Nephron (organoid): ENCODE data around the gene RASD2.
A peak's percentile ranks its signal among the peaks of the same experiment; 100 is the strongest.

Experiments used
- H3K27ac Mint-ChIP-seq, 3 experiments: 2 replicates each; pipeline ENCODE4 v1.8.0; 2020; ENCODE audit warnings: mixed read lengths in 3 of 3, mild to moderate bottlenecking in 2 of 3, moderate library complexity in 1 of 3
- H3K27me3 Mint-ChIP-seq: 2 replicates; pipeline ENCODE4 v1.8.0; 2021; ENCODE audit warnings: low read depth, mild to moderate bottlenecking, moderate library complexity, mixed read lengths
- H3K36me3 Mint-ChIP-seq: 2 replicates; pipeline ENCODE4 v1.8.0; 2020; ENCODE audit warnings: low read depth, mixed read lengths
- H3K4me1 Mint-ChIP-seq: 2 replicates; pipeline ENCODE4 v1.8.0; 2020; ENCODE audit warnings: mixed read lengths
- H3K4me3 Mint-ChIP-seq, 3 experiments: 2 replicates each; pipeline ENCODE4 v1.8.0; 2020; ENCODE audit warnings: mild to moderate bottlenecking in 3 of 3, mixed read lengths in 3 of 3, moderate library complexity in 2 of 3
- H3K9me3 Mint-ChIP-seq: 2 replicates; pipeline ENCODE4 v1.8.0; 2020; ENCODE audit warnings: mixed read lengths
- TF ChIP-seq, protein P1 (sequence below), 3 experiments: fragments of 200-600 bp; sonication (generic); IDR thresholded peaks; one replicate each; pipeline ENCODE4 v1.5.0; 2021; ENCODE audit warnings: antibody characterized with exemption in 3 of 3; ENCODE audit not compliant: unreplicated experiment in 3 of 3

The RASD2 gene

DNA sequence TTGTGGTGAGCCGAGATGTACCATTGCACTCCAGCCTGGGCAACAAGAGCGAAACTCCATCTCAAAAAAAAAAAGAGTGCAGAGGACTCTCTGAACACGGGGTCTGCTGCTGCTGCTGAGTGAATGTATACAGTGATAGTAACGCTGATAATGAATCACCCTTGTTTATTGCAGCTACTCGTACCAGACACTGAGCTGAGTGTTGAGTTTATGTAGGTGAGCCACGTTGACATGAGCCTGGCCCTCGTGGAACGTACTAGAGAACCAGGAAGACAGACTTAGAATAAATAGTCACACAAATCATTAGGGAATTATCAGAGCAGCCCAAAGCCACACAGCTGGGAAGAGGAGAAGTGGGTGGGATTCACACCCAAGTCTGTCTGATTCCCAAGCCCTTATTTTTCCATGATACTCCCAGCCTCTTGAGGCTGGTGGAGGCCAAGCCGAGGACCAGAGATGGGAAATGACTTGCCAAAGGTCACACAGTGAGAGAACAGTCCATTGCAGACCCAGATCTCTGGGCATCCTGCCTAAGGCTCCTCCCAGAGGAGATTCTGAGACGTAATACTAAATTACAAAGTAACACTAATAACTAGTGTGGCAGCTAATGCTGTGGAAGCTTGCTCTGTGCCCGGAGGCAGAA is 41.7 kb downstream of the RASD2 start:
- H3K36me3 Mint-ChIP-seq: no peaks in the 10 kb centered on the region
- peaks cover 9% of the 10 kb centered on the region for H3K27me3 Mint-ChIP-seq
- TF ChIP-seq, protein P1, sequence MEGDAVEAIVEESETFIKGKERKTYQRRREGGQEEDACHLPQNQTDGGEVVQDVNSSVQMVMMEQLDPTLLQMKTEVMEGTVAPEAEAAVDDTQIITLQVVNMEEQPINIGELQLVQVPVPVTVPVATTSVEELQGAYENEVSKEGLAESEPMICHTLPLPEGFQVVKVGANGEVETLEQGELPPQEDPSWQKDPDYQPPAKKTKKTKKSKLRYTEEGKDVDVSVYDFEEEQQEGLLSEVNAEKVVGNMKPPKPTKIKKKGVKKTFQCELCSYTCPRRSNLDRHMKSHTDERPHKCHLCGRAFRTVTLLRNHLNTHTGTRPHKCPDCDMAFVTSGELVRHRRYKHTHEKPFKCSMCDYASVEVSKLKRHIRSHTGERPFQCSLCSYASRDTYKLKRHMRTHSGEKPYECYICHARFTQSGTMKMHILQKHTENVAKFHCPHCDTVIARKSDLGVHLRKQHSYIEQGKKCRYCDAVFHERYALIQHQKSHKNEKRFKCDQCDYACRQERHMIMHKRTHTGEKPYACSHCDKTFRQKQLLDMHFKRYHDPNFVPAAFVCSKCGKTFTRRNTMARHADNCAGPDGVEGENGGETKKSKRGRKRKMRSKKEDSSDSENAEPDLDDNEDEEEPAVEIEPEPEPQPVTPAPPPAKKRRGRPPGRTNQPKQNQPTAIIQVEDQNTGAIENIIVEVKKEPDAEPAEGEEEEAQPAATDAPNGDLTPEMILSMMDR (IDR thresholded peaks at IDR 0.05; ENCODE audit: unreplicated experiment in 3 of 3): no peak
- no peak overlapping the region for H3K4me3 Mint-ChIP-seq
- no peak overlapping the region for H3K27ac Mint-ChIP-seq
- H3K9me3 Mint-ChIP-seq: no peaks in the 10 kb centered on the region
- H3K4me1 Mint-ChIP-seq: no peaks in the 10 kb centered on the region

- no peaks in the 10 kb centered on the region for H3K4me1 Mint-ChIP-seq
- H3K4me3 Mint-ChIP-seq: no peak overlapping the region
- peaks cover 5% of the 10 kb centered on the region for H3K27me3 Mint-ChIP-seq
- TF ChIP-seq, protein P1 (IDR thresholded peaks at IDR 0.05; ENCODE audit: unreplicated experiment in 3 of 3): peak; percentile 83 to 97 (median 93)
- no peak overlapping the region for H3K27ac Mint-ChIP-seq
- no peaks in the 10 kb centered on the region for H3K36me3 Mint-ChIP-seq
- H3K9me3 Mint-ChIP-seq: no peaks in the 10 kb centered on the region
Observed at GRCh38 chr22:35582861-35583670, 42.4 kb downstream of the RASD2 start.

GRCh38 chr22:35586771-35587170 is 46.1 kb downstream of the RASD2 start:
- H3K27ac Mint-ChIP-seq: no peak overlapping the region
- no peaks in the 10 kb centered on the region for H3K36me3 Mint-ChIP-seq
- H3K4me1 Mint-ChIP-seq: no peaks in the 10 kb centered on the region
- no peaks in the 10 kb centered on the region for H3K9me3 Mint-ChIP-seq
- TF ChIP-seq, protein P1 (IDR thresholded peaks at IDR 0.05; ENCODE audit: unreplicated experiment in 3 of 3): no peak
- peaks cover 14% of the 10 kb centered on the region for H3K27me3 Mint-ChIP-seq
- no peak overlapping the region for H3K4me3 Mint-ChIP-seq

GRCh38 chr22:35587447-35587870 is 46.8 kb downstream of the RASD2 start:
- Mint-ChIP-seq H3K36me3 (no peaks in the 10 kb centered on the region), H3K9me3 (no peaks in the 10 kb centered on the region), H3K4me1 (peaks cover 1% of the 10 kb centered on the region), H3K4me3 (no peak overlapping the region), H3K27me3 (peaks cover 14% of the 10 kb centered on the region), H3K27ac (no peak overlapping the region)
- TF ChIP-seq, protein P1 (IDR thresholded peaks at IDR 0.05; ENCODE audit: unreplicated experiment in 3 of 3): no peak

GRCh38 chr22:35587896-35588295 is 47.3 kb downstream of the RASD2 start:
- Mint-ChIP-seq H3K4me3 (no peak overlapping the region), H3K9me3 (no peaks in the 10 kb centered on the region), H3K36me3 (no peaks in the 10 kb centered on the region), H3K27ac (no peak overlapping the region), H3K27me3 (peaks cover 14% of the 10 kb centered on the region), H3K4me1 (peaks cover 6% of the 10 kb centered on the region)
- TF ChIP-seq, protein P1 (IDR thresholded peaks at IDR 0.05; ENCODE audit: unreplicated experiment in 3 of 3): no peak
